K562 (cell line): ENCODE data around the gene DUSP9. TPM values are rescaled to one million over a fixed set of nuclear protein-coding genes. Genes with fewer than 3 reads are reported as not detected.

Experiments
- ATAC-seq: fragments of 200-7000 bp; cut with Tn5 transposase; 3 replicates; pipeline ENCODE4 v1.9.1; 2020; ENCODE audit warnings: moderate library complexity
- BruUV-seq: library from RNA; stranded (reverse); fragments of 400-500 nt; replicated peaks from 2 replicates; lab custom pipeline; 2021; lab: Mats Ljungman, UMichigan
- CTCF ChIA-PET: fragments of 300-600 bp; formaldehyde crosslinking; extraction: SDS; loops from one replicate; lab custom pipeline; 2021; ENCODE audit warnings: low intra/inter-chr PET ratio; lab: Yijun Ruan, JAX
- POLR2A ChIA-PET: fragments of 300-600, 350-650 bp; sonication (Branson Sonifier 250); formaldehyde crosslinking; extraction: SDS; loops from one replicate; lab custom pipeline; 2021; ENCODE audit warnings: antibody characterized with exemption, inconsistent platforms; lab: Yijun Ruan, JAX
- DNase-seq, 4 experiments: peaks; one replicate each; pipeline versions ENCODE4 v3.0.0 to v3.0.0-alpha.2; 2011 to 2018; ENCODE audit warnings: low spot score in 3 of 4, mixed read lengths in 3 of 4; ENCODE audit errors: extremely low read depth in 1 of 4
- FAIRE-seq: peaks from 2 replicates; lab custom pipeline; 2011; peaks lifted over from hg19 to GRCh38; lab: Jason Lieb, UNC
- H2AFZ ChIP-seq: 2 replicates; pipeline ENCODE4 v1.6.0; 2011; ENCODE audit warnings: low read depth, low read length, control low read depth, inconsistent platforms
- H3K27ac ChIP-seq: fragments of 200-600 bp; 3 replicates; pipeline ENCODE4 v1.8.0; 2011; ENCODE audit warnings: low read depth, mild to moderate bottlenecking, control low read depth, inconsistent platforms, low read length, moderate library complexity, mixed read lengths; ENCODE audit errors: extremely low read depth
- H3K27me3 ChIP-seq, 2 experiments: fragments of 300-600 bp in 1 of 2; 2 replicates in 1 of 2; 3 replicates in 1 of 2; pipeline versions ENCODE4 v1.6.0 to v1.8.0; 2011; ENCODE audit warnings: inconsistent platforms in 2 of 2, low read length in 2 of 2, mild to moderate bottlenecking in 1 of 2, mixed read lengths in 1 of 2, moderate library complexity in 1 of 2; ENCODE audit not compliant: control insufficient read depth in 2 of 2, insufficient read depth in 2 of 2
- H3K36me3 ChIP-seq: fragments of 300-600 bp; 3 replicates; pipeline ENCODE4 v1.8.0; 2011; ENCODE audit warnings: mild to moderate bottlenecking, low read length, inconsistent platforms; ENCODE audit not compliant: control insufficient read depth, insufficient read depth
- H3K4me1 ChIP-seq, 2 experiments: fragments of 200-600 bp in 1 of 2; replicated peaks in 1 of 2; 2 replicates in 1 of 2; 3 replicates in 1 of 2; pipeline versions ENCODE4 v1.5.1 to v1.8.0; 2011; ENCODE audit warnings: inconsistent platforms in 2 of 2, low read length in 2 of 2, mild to moderate bottlenecking in 1 of 2, mixed read lengths in 1 of 2, moderate library complexity in 1 of 2; ENCODE audit not compliant: control insufficient read depth in 2 of 2, insufficient read depth in 2 of 2
- H3K4me2 ChIP-seq: 2 replicates; pipeline ENCODE4 v1.6.1; 2011; ENCODE audit warnings: low read length, control low read depth, inconsistent platforms, mixed read lengths; ENCODE audit not compliant: insufficient read depth
- H3K4me3 ChIP-seq: fragments of 200-600 bp; sonication (generic), shearing (Covaris generic); 2 replicates; pipeline ENCODE4 v1.5.1; 2016; ENCODE audit warnings: control low read depth, inconsistent platforms
- H3K79me2 ChIP-seq: fragments of 200-600 bp; 3 replicates; pipeline ENCODE4 v1.8.0; 2011; ENCODE audit warnings: low read length, inconsistent platforms; ENCODE audit not compliant: control insufficient read depth, insufficient read depth
- H3K9ac ChIP-seq, 2 experiments: 2 replicates each; pipeline versions ENCODE4 v1.6.0 to v1.6.1; 2011; ENCODE audit warnings: low read depth in 2 of 2, low read length in 2 of 2, control low read depth in 1 of 2, inconsistent platforms in 1 of 2, mild to moderate bottlenecking in 1 of 2, mixed read lengths in 1 of 2; ENCODE audit not compliant: insufficient read depth in 1 of 2
- H3K9me1 ChIP-seq: one replicate; pipeline ENCODE4 v1.6.0; 2011; ENCODE audit warnings: inconsistent platforms, mild to moderate bottlenecking, low read length, moderate library complexity; ENCODE audit not compliant: control insufficient read depth, insufficient read depth
- H3K9me3 ChIP-seq: replicated peaks from 2 replicates; pipeline ENCODE4 v1.5.1; 2011; ENCODE audit warnings: low read depth, low read length, inconsistent platforms; ENCODE audit not compliant: control insufficient read depth, insufficient read depth
- H4K20me1 ChIP-seq: replicated peaks from 2 replicates; pipeline ENCODE4 v1.6.1; 2011; ENCODE audit warnings: low read length, inconsistent platforms, mixed read lengths; ENCODE audit not compliant: control insufficient read depth, insufficient read depth
- FOXM1 ChIP-seq, 2 experiments: fragments of 450-650 bp in 1 of 2; sonication (generic) in 1 of 2; formaldehyde crosslinking in 1 of 2; IDR thresholded peaks; 2 replicates each; pipeline versions ENCODE4 v1.6.1 to v1.9.0; 2017 to 2022; ENCODE audit warnings: low read depth in 2 of 2, mild to moderate bottlenecking in 2 of 2, missing genetic modification reagents in 1 of 2, moderate library complexity in 1 of 2
- RB1 ChIP-seq: fragments of 450-650 bp; IDR thresholded peaks from 2 replicates; pipeline ENCODE4 v1.6.1; 2017; ENCODE audit warnings: low read depth, mild to moderate bottlenecking
- WGBS: fragments of 100-300 bp; shearing (Covaris generic); methylation state at CpG from one replicate; pipeline ENCODE4 v1.1.6; 2016; ENCODE audit warnings: low coverage, mixed read lengths; ENCODE audit not compliant: insufficient coverage; ENCODE audit errors: missing lambda C conversion rate; 5-methylcytosine and 5-hydroxymethylcytosine counted together
- in situ Hi-C: fragments of 300-500 bp; cut with MboI; formaldehyde crosslinking; loops from 4 replicates; pipeline ENCODE4 v1.15.0; 2018; ENCODE audit warnings: inconsistent platforms, mixed read lengths
- intact Hi-C: fragments of 100-400 bp; cut with micrococcal nuclease; formaldehyde crosslinking; loops from 2 replicates; pipeline ENCODE4 v1.14.2; 2022
- polyA plus RNA-seq, 8 experiments: library from polyadenylated mRNA; depleted of rRNA in 4 of 8; stranded (reverse) in 5 of 8; unstranded in 3 of 8; fragments of >200 nt; fragmentation: Nextera tagmentation in 2 of 8; fragmentation: Illumina TruSeq in 1 of 8; extraction: Ambion mirVana in 2 of 8; extraction: Trizol in 1 of 8; gene quantifications; 2 replicates each; pipeline versions ENCODE4 v1.2.1 to v1.2.3, GENCODE V29; 2011 to 2014; ENCODE audit warnings: inconsistent platforms in 1 of 8, missing spikeins in 1 of 8
- total RNA-seq, 7 experiments: library from RNA; depleted of rRNA in 6 of 7; stranded (reverse); fragments of >200 nt in 6 of 7; fragmentation: Illumina TruSeq in 2 of 7; extraction: Trizol in 2 of 7; gene quantifications; 2 replicates each; pipeline versions ENCODE4 v1.2.1 to v1.2.3, GENCODE V29; 2011 to 2021; ENCODE audit warnings: low replicate concordance in 1 of 7
- TF ChIP-seq, protein P1 (sequence below): fragments of 450-650 bp; formaldehyde crosslinking; IDR thresholded peaks from 2 replicates; pipeline ENCODE4 v1.4.0; 2020; ENCODE audit warnings: mild to moderate bottlenecking, mixed read lengths
- TF ChIP-seq, protein P2 (sequence below), 2 experiments: fragments of 450-650 bp; IDR thresholded peaks; 2 replicates each; pipeline ENCODE4 v1.6.1; 2018; ENCODE audit warnings: mild to moderate bottlenecking in 2 of 2, low read depth in 1 of 2; ENCODE audit not compliant: partially characterized antibody in 2 of 2
- TF ChIP-seq, protein P3 (sequence below): sonication (generic); formaldehyde crosslinking; IDR thresholded peaks from 2 replicates; pipeline ENCODE4 v1.9.0; 2022; ENCODE audit warnings: mild to moderate bottlenecking, missing genetic modification reagents

Gene DUSP9
- total and polyA plus RNA-seq, 9 of the 15 experiments (the other 6 are each of a cell fraction or from before 2014, with no cell fraction given), result 0.11 to 14.1 (median 5.5) TPM

DNA sequence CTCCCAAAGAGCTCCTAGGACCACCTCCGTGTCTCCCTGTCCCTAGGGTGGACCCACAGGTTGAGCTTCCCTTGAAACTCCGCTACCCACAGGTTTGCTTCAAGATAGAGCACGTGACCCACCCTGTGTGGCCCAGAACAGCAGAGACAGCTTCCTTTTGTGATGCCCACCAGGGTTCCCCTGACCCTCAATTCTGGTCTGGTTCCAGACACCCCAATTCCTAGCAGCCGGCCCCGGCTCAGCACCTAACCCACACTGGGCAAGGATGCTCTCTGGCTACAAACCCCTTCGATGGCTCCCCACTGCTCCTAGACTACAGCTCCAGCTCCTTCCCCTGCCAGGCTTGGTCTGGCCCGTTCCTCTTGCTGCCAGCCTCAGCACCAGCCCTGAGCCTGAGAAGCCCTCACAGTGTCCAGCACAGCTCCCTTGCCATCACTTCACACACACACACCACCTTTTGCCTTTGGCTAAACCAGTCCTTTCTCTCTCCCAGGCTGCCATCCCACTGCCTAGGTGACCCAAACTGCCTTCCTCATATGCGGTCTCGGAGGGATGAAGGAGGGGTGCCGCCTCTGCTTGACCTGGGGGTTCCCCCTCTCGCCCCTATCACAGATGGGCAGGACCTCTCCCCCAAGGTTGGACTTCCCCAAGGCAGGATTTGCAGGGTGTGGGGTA, 20.4 kb downstream of the DUSP9 start:
- Histone ChIP-seq H3K27me3 (peaks cover 2 to 18% of the 10 kb centered on the region in 2 experiments; a peak in 3 of 5 replicates), H3K4me1 (peaks cover 3 to 39% of the 10 kb centered on the region in 2 experiments; a peak in 4 of 5 replicates), H3K4me2 (peak overlapping the region; percentile 18; the same call in 1 of the 2 replicates), H3K4me3 (no peak overlapping the region), H3K9ac (no peak overlapping the region), H3K79me2 (no peaks in the 10 kb centered on the region), H3K9me3 (no peaks in the 10 kb centered on the region), H3K27ac (no peak overlapping the region), H2AFZ (peak overlapping the region; percentile 93)
- BruUV-seq, result no TSS peak
- intact Hi-C loops, result loop anchor here (5.0 to 10.0 kb wide), 3 partner anchors 110 to 713 kb away; no protein-coding TSS in a partner anchor
- FAIRE-seq (no peak), DNase-seq (no peak)
- POLR2A ChIA-PET, result interaction anchor here (0.7 to 1.4 kb wide), 3 partner anchors 58 to 175 kb away, joined by 3 to 4 read pairs (median 3); no protein-coding TSS in a partner anchor
- TF ChIP-seq FOXM1 (IDR thresholded peaks at IDR 0.05; ENCODE audit: low read depth) (no peak), FOXM1 (CRISPR knock-in tag; IDR thresholded peaks at IDR 0.05; ENCODE audit: low read depth) (no peak), RB1 (no peak)
- TF ChIP-seq, protein P1, sequence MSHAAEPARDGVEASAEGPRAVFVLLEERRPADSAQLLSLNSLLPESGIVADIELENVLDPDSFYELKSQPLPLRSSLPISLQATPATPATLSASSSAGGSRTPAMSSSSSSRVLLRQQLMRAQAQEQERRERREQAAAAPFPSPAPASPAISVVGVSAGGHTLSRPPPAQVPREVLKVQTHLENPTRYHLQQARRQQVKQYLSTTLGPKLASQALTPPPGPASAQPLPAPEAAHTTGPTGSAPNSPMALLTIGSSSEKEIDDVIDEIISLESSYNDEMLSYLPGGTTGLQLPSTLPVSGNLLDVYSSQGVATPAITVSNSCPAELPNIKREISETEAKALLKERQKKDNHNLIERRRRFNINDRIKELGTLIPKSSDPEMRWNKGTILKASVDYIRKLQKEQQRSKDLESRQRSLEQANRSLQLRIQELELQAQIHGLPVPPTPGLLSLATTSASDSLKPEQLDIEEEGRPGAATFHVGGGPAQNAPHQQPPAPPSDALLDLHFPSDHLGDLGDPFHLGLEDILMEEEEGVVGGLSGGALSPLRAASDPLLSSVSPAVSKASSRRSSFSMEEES (CRISPR knock-in tag), result peak; percentile 45
- TF ChIP-seq, protein P2, sequence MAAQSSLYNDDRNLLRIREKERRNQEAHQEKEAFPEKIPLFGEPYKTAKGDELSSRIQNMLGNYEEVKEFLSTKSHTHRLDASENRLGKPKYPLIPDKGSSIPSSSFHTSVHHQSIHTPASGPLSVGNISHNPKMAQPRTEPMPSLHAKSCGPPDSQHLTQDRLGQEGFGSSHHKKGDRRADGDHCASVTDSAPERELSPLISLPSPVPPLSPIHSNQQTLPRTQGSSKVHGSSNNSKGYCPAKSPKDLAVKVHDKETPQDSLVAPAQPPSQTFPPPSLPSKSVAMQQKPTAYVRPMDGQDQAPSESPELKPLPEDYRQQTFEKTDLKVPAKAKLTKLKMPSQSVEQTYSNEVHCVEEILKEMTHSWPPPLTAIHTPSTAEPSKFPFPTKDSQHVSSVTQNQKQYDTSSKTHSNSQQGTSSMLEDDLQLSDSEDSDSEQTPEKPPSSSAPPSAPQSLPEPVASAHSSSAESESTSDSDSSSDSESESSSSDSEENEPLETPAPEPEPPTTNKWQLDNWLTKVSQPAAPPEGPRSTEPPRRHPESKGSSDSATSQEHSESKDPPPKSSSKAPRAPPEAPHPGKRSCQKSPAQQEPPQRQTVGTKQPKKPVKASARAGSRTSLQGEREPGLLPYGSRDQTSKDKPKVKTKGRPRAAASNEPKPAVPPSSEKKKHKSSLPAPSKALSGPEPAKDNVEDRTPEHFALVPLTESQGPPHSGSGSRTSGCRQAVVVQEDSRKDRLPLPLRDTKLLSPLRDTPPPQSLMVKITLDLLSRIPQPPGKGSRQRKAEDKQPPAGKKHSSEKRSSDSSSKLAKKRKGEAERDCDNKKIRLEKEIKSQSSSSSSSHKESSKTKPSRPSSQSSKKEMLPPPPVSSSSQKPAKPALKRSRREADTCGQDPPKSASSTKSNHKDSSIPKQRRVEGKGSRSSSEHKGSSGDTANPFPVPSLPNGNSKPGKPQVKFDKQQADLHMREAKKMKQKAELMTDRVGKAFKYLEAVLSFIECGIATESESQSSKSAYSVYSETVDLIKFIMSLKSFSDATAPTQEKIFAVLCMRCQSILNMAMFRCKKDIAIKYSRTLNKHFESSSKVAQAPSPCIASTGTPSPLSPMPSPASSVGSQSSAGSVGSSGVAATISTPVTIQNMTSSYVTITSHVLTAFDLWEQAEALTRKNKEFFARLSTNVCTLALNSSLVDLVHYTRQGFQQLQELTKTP (IDR thresholded peaks at IDR 0.05; ENCODE audit: low read depth in 1 of 2, partially characterized antibody in 2 of 2), result no peak
- TF ChIP-seq, protein P3, sequence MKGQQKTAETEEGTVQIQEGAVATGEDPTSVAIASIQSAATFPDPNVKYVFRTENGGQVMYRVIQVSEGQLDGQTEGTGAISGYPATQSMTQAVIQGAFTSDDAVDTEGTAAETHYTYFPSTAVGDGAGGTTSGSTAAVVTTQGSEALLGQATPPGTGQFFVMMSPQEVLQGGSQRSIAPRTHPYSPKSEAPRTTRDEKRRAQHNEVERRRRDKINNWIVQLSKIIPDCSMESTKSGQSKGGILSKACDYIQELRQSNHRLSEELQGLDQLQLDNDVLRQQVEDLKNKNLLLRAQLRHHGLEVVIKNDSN (CRISPR knock-in tag), result peak; percentile 20; the same call in 1 of the 2 replicates
- TF ChIP-seq, all 486 proteins: peak for 2
- Histone ChIP-seq H4K20me1 (no peaks in the 10 kb centered on the region), H3K9me1 (peaks cover 4% of the 10 kb centered on the region), H3K36me3 (no peaks in the 10 kb centered on the region)
- no peak for ATAC-seq
- in situ Hi-C loops, result loop anchor here (5.0 to 10.0 kb wide), 3 partner anchors 55 to 723 kb away; no protein-coding TSS in a partner anchor
- 42% methylated on average over 7 of the region's 11 CpGs for WGBS
- CTCF ChIA-PET, result interaction anchor here (0.6 to 2.2 kb wide), 4 partner anchors 24 to 128 kb away, joined by 3 to 14 read pairs (median 8); no protein-coding TSS in a partner anchor
